NCI-H748 treated with DMSO at 0.1 percent for 48 hours (cell line): ENCODE measurements around the gene RAG2.

Experiments used
- DNase-seq: peaks from one replicate; lab custom pipeline; 2025; lab: John Stamatoyannopoulos, UW

RAG2 gene

GRCh38 chr11:36600180-36600579 lies 2.1 kb upstream of the RAG2 start:
- DNase-seq, result no peak

GRCh38 chr11:36596880-36597279 lies 1.2 kb downstream of the RAG2 start:
- no peak for DNase-seq

- peak; percentile 90 for DNase-seq
Measured at GRCh38 chr11:36594316-36594989, 3.6 kb downstream of the RAG2 start, which contains the start of gene IFTAP. TSS of gene IFTAP (plus strand) at chr11:36594502. CDS start at chr11:36610104, 15,602 bp downstream.

GRCh38 chr11:36591433-36591832 lies 6.6 kb downstream of the RAG2 start:
- DNase-seq, result no peak

DNA sequence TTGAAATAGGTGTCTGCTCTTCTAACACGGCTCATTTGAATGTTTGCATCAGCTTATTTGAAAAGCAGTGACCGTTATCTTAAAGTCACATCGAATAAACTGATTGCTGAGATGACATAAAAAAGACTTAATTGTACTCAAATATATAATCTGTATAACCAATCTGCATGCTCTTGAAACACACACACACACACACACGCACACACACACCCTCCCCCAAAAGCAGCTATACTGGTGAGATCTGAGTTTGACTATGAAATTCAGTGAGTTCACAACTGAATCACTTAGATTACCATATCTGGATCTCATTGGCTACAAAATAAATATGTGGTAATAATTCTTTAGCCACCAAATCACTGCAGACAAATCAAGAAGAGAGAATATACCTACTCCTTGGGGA lies 7.5 kb downstream of the RAG2 start:
- no peak for DNase-seq

DNA sequence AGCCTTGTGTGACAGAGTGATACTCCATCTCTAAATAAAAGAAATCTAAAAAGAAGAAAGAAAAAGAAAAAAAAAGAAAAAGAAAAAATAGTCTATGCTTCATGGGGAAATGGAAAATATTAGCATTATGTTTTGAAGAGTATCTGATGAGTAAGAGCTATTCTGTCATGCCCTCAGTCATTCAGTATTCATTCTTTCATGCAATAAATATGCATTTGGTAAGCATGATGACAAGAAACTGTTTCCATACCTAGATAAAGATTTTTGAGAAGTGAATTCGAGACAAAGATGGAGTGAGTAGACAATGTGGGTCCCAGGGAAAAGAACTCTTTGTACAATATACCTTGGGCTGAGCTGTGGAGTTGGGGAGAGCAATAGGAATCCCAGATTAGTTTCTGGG lies 9.9 kb downstream of the RAG2 start:
- no peak for DNase-seq

DNA sequence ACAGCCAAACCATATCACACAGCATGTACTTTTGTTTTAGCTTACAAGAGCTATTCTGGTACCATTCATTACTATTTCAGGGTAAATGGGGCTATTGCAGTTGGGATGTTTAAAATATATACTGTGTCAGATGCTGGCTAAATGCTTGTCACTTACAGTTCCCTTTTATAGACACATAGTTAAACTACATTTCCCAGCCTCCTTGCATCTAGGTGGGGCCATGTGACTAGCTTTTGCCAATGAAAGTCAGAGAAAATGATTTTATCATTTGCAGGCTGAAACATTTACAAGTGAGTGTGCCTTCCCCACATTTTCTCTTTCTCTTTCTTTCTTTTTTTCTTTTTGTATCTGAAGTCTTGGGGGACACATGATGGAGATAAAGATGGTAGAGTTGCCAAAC lies 11.5 kb downstream of the RAG2 start:
- no peak for DNase-seq

GRCh38 chr11:36583667-36584066 lies 14.4 kb downstream of the RAG2 start:
- no peak for DNase-seq

DNA sequence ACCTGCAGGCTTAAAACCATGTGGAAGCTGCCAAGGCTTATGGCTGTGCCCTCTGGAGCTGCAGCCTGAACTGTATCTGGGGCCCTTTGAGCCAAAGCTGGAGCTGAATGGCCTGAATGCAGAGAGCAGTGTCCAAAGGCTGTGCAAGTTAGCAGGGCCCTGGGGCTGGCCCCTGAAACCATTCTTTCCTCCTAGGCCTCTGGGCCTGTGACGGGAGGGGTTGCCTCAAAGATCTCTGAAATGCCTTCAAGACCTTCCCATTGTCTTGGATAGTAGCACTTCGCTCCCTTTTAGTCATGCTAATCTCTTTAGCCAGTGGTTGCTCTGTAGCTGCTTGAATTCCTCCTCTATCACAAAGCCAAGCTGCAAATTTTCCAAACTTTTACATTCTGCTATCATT lies 16.5 kb downstream of the RAG2 start:
- no peak for DNase-seq

DNA sequence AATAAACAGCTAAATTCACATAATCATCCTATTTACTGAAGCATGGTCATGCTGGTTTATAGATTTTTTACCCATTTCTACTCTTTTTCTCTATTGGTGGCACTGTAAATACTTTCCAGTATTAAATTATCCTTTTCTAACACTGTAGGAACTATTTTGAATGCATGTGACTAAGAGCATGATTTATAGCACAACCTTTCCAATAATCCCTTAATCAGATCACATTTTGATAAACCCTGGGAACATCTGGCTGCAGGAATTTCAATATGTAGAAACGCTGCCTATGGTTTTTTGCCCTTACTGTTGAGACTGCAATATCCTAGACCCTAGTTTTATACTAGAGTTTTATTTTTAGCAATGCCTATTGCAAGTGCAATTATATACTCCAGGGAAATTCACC lies 19.6 kb downstream of the RAG2 start:
- no peak for DNase-seq

DNA sequence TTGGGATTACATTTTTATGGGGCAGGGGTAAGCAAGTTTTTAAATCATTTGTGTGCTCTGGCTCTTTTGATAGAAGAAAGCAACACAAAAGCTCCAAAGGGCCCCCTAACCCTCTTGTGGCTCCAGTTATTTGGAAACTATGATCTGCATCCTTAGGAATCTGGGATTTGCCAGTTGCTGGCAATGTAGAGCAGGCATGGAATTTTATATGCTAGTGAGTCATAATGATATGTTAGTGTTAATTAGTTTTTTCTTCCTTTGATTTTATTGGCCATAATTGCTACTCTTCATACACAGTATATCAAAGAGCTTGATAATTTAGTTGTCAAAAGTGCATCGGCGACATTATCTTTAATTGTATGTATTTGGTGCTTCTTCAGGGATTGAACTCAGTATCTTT lies 20.2 kb downstream of the RAG2 start:
- DNase-seq, result no peak

GRCh38 chr11:36577373-36577772 lies 20.7 kb downstream of the RAG2 start:
- DNase-seq, result no peak

DNA sequence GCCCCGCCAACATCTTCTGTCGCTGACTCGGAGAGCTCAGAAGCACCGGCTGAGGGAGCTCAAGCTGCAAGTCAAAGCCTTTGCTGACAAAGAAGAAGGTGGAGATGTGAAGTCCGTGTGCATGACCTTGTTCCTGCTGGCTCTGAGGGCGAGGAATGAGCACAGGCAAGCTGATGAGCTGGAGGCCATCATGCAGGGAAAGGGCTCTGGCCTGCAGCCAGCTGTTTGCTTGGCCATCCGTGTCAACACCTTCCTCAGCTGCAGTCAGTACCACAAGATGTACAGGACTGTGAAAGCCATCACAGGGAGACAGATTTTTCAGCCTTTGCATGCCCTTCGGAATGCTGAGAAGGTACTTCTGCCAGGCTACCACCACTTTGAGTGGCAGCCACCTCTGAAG lies 23.6 kb downstream of the RAG2 start:
- no peak for DNase-seq

DNA sequence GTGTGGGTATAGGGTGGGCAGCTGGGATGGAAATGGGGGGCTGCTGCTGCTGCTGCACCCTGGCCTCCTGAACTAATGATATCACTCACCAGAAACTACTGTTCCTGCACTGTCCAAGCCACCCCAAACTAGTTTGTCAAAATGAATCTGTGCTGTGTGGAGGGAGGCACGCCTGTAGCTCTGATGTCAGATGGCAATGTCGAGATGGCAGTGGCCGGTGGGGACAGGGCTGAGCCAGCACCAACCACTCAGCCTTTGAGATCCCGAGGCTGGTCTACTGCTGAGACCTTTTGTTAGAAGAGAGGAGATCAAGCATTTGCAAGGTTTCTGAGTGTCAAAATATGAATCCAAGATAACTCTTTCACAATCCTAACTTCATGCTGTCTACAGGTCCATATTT lies 28.9 kb downstream of the RAG2 start:
- no peak for DNase-seq

- no peak for DNase-seq
Measured at GRCh38 chr11:36567694-36568093, 30.3 kb downstream of the RAG2 start, which contains the start of gene RAG1. TSS of gene RAG1 (plus strand) at chr11:36568007. CDS start at chr11:36573305, 5,298 bp downstream.

GRCh38 chr11:36566407-36567053 lies 31.5 kb downstream of the RAG2 start:
- no peak for DNase-seq

- DNase-seq, result no peak
Measured at GRCh38 chr11:36565031-36565610, 32.9 kb downstream of the RAG2 start.

GRCh38 chr11:36564376-36565030 lies 33.5 kb downstream of the RAG2 start:
- peak; percentile 10 for DNase-seq

GRCh38 chr11:36558571-36559413 lies 39.2 kb downstream of the RAG2 start:
- DNase-seq, result no peak

DNA sequence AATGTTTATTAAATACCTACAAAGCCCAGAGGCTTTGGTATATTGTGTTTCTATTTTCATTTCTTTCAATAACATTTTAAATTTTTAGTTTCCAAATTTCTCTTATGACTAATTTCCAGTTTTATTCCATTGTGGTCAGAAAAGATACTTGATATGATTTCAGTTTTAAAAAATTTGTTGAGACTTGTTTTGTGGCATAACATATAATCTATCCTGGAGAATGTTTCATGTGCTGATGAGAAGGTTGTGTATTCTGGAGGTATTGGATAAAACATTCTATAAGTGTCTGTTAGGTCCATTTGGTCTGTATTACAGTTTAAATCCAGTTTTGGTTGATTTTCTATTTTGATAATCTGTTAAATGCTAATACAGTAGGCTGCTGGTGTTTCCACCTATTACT lies 40.0 kb downstream of the RAG2 start:
- DNase-seq, result no peak

DNA sequence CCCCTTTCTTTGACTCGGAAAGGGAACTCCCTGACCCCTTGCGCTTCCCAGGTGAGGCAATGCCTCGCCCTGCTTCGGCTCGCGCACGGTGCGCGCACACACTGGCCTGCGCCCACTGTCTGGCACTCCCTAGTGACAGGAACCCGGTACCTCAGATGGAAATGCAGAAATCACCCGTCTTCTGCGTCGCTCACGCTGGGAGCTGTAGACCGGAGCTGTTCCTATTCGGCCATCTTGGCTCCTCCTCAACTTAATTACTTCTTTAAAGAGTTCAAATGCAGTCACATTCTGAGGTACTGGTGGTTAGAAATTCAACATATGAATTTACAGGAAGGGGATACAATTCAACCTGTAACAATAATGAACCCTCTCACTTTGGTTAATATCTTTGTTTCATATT lies 40.6 kb downstream of the RAG2 start:
- peak; percentile 21 for DNase-seq
